Ascending aorta (tissue), 2 donors: ENCODE data around the gene RBP5. TPM values are rescaled to one million over a fixed set of nuclear protein-coding genes. Genes with fewer than 3 reads are reported as not detected.

Source experiments
- DNase-seq, 2 donors: peaks; one replicate each; pipeline ENCODE4 v3.0.0-alpha.2; 2019; ENCODE audit warnings: low spot score in 2 of 2
- H3K27ac ChIP-seq, 2 donors: fragments of 200-600 bp; sonication (generic); one replicate each; pipeline ENCODE4 v1.5.1; 2016 to 2017; ENCODE audit warnings: mild to moderate bottlenecking in 1 of 2
- H3K27me3 ChIP-seq: fragments of 200-600 bp; sonication (generic); one replicate; pipeline ENCODE4 v1.5.1; 2017
- H3K36me3 ChIP-seq, 2 donors: fragments of 200-600 bp; sonication (generic); one replicate each; pipeline ENCODE4 v1.5.1; 2016
- H3K4me1 ChIP-seq, 2 donors: fragments of 200-600 bp; sonication (generic); one replicate each; pipeline ENCODE4 v1.5.1; 2016 to 2017; ENCODE audit warnings: mild to moderate bottlenecking in 1 of 2
- H3K4me3 ChIP-seq, 2 donors: fragments of 200-600 bp; sonication (generic); one replicate each; pipeline ENCODE4 v1.5.1; 2016 to 2017; ENCODE audit warnings: mild to moderate bottlenecking in 1 of 2
- H3K9me3 ChIP-seq, 2 donors: fragments of 200-600 bp; sonication (generic); one replicate each; pipeline ENCODE4 v1.5.1; 2016
- intact Hi-C: fragments of 100-400 bp; cut with DNase I; formaldehyde crosslinking; loops from one replicate; pipeline ENCODE4 v1.15.1; 2023
- total RNA-seq: library from RNA; depleted of rRNA; stranded (reverse); fragments of >200 nt; gene quantifications from one replicate; pipeline ENCODE4 v1.1.0, GENCODE V29; 2016
- TF ChIP-seq, protein P1 (sequence below), 3 experiments: fragments of 200-600 bp in 2 of 3; fragments of 450-650 bp in 1 of 3; sonication (generic) in 2 of 3; IDR thresholded peaks; one replicate each; pipeline ENCODE4 v1.5.1; 2016 to 2019; ENCODE audit warnings: antibody characterized with exemption in 3 of 3, mild to moderate bottlenecking in 1 of 3, moderate library complexity in 1 of 3

Gene RBP5
- total RNA-seq, 1 donor from 2014 or later, result 0.96 TPM

DNA sequence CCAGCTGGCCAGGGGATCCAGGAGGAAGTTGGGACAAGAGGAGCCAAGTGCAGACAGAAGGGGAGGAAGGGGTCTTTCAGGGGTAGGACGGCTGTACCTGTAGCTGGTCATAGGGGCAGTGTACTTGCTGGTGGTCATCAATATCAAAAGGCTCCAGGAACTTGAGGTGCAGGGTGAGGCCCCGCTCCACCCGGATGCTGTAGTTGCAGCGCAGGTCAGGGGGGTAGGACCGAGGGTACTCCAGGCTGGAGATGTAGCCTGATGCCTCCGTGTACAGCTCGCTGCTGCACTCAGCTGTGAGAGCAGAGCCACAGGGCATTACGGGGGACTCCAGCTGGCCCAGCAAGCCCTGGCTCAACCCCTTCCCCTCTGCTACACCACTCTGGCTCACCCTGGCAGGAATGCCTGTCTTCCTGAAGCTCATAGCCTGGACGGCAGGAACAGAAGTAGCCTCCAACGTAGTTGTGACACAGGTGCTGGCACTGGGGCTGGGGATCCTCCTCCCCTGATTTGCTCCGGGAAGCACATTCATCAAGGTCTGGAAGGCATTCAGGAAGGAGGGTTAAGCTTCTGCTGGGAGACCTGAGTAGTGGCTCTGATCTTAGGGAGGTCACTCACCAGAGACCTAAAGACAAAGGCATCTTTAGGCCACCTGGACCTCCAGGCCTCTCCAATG is 39.4 kb downstream of the RBP5 start:
- Histone ChIP-seq H3K27me3 (no peaks in the 10 kb centered on the region), H3K9me3 (no peaks in the 10 kb centered on the region), H3K4me3 (peak overlapping the region in 1 of 2 donors; percentile 2), H3K4me1 (peaks cover 0 to 12% of the 10 kb centered on the region in 2 donors), H3K27ac (peak overlapping the region; percentile 77 to 79), H3K36me3 (peaks cover 36 to 56% of the 10 kb centered on the region in 2 donors)
- intact Hi-C loops, result no loop called here
- TF ChIP-seq, protein P1, sequence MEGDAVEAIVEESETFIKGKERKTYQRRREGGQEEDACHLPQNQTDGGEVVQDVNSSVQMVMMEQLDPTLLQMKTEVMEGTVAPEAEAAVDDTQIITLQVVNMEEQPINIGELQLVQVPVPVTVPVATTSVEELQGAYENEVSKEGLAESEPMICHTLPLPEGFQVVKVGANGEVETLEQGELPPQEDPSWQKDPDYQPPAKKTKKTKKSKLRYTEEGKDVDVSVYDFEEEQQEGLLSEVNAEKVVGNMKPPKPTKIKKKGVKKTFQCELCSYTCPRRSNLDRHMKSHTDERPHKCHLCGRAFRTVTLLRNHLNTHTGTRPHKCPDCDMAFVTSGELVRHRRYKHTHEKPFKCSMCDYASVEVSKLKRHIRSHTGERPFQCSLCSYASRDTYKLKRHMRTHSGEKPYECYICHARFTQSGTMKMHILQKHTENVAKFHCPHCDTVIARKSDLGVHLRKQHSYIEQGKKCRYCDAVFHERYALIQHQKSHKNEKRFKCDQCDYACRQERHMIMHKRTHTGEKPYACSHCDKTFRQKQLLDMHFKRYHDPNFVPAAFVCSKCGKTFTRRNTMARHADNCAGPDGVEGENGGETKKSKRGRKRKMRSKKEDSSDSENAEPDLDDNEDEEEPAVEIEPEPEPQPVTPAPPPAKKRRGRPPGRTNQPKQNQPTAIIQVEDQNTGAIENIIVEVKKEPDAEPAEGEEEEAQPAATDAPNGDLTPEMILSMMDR (IDR thresholded peaks at IDR 0.05), result no peak
- peak in 1 of 2 donors; percentile 62 for DNase-seq

GRCh38 chr12:7083125-7083524 is 45.6 kb downstream of the RBP5 start:
- intact Hi-C loops, result no loop called here
- Histone ChIP-seq H3K9me3 (no peaks in the 10 kb centered on the region), H3K4me3 (no peak overlapping the region), H3K27me3 (no peaks in the 10 kb centered on the region), H3K4me1 (peaks cover 3 to 11% of the 10 kb centered on the region in 2 donors), H3K27ac (no peak overlapping the region), H3K36me3 (peaks cover 51 to 70% of the 10 kb centered on the region in 2 donors)
- DNase-seq, result no peak
- TF ChIP-seq, protein P1 (IDR thresholded peaks at IDR 0.05), result no peak

DNA sequence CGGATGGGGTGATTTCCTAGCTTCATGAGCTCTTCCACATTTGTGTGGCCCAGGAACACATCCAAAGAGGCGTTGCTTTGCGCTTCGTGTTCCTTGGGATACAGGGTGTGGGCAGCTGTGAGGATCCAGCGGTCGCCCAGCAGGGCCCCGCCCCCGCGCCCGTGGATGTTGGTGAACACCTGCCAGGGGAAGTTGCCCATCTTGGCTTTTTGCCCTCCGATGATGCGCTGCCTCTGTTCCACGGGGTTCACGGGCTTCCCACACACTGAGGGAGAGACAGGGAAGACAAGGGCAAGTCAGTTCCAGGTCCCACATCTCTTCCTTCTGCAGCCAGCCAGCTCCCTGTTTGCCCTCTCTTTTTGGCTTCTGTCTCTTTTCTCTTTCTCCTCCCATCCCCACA is 47.7 kb downstream of the RBP5 start:
- TF ChIP-seq, protein P1 (IDR thresholded peaks at IDR 0.05), result no peak
- intact Hi-C loops, result no loop called here
- no peaks in the 10 kb centered on the region for H3K27me3 ChIP-seq
- peaks cover 3 to 11% of the 10 kb centered on the region in 2 donors for H3K4me1 ChIP-seq
- H3K27ac ChIP-seq, result peak overlapping the region in 1 of 2 donors; percentile 33
- DNase-seq, result no peak
- peaks cover 42 to 49% of the 10 kb centered on the region in 2 donors for H3K36me3 ChIP-seq
- no peak overlapping the region for H3K4me3 ChIP-seq
- no peaks in the 10 kb centered on the region for H3K9me3 ChIP-seq

DNA sequence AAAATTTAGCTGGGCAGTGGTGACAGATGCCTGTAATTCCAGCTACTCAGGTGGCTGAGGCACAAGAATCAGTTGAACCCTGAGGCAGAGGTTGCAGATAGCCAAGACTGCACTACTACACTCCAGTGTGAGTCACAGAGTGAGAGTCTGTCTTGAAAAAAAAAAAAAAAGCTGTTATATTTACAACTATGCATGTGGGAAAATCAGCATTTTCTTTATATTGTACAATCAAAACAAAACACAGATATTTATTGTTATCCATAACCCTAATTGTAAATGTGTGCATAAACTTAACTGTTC is 48.9 kb downstream of the RBP5 start:
- TF ChIP-seq, protein P1 (IDR thresholded peaks at IDR 0.05), result no peak
- no peak for DNase-seq
- intact Hi-C loops, result loop anchor here (1.0 kb wide), 2 partner anchors 13 to 19 kb away; partner anchors contain the start of genes C1R and C1S
- Histone ChIP-seq H3K4me3 (no peak overlapping the region), H3K27me3 (no peaks in the 10 kb centered on the region), H3K9me3 (no peaks in the 10 kb centered on the region), H3K4me1 (peaks cover 3 to 11% of the 10 kb centered on the region in 2 donors), H3K27ac (peak overlapping the region; percentile 74 to 83), H3K36me3 (peaks cover 30 to 36% of the 10 kb centered on the region in 2 donors)

GRCh38 chr12:7078163-7078562 is 50.5 kb downstream of the RBP5 start:
- intact Hi-C loops, result no loop called here
- no peaks in the 10 kb centered on the region for H3K27me3 ChIP-seq
- H3K27ac ChIP-seq, result no peak overlapping the region
- H3K4me1 ChIP-seq, result peaks cover 3 to 11% of the 10 kb centered on the region in 2 donors
- TF ChIP-seq, protein P1 (IDR thresholded peaks at IDR 0.05), result no peak
- no peak overlapping the region for H3K4me3 ChIP-seq
- DNase-seq, result no peak
- no peaks in the 10 kb centered on the region for H3K9me3 ChIP-seq
- peaks cover 25 to 30% of the 10 kb centered on the region in 2 donors for H3K36me3 ChIP-seq
